ENCODE data around the gene SHISAL1. TPM values are rescaled to one million over a fixed set of nuclear protein-coding genes. Genes with fewer than 3 reads are reported as not detected.

SHISAL1 gene
- total and polyA plus RNA-seq, 10 of the 15 experiments (the other 5 are each of a cell fraction or from before 2014, with no cell fraction given) = not detected

DNA sequence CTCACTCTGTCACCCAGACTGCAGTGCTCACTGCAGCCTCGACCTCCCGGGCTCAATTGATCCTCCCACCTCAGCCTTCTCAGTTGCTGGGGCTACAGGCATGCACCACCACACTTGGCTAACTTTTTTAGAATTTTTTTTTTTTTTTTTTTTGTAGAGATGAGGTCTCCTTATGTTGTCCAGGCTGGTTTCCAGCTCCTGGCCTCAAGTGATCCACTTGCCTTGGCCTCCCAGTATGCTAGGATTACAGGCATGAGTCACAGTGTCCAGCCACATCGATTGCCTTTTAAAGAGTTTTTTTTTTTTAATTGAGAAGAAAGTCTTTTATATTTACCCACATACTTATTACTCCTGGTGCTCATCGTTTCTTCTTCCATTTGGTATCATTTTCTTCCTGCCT, 102.0 kb downstream of the SHISAL1 start:
- Histone ChIP-seq H3K4me1 (ENCODE audit: control insufficient read depth, insufficient read depth, low read length) (0 out of 2 replicates have a peak, but pooled peaks cover 3% of the 10 kb centered on the region), H3K9me3 (replicated peaks; ENCODE audit: control insufficient read depth, insufficient read depth, low read length) (no peaks in the 10 kb centered on the region; the same call in 2 of the 3 replicates), H3K36me3 (ENCODE audit: control insufficient read depth in 2 of 2, insufficient read depth in 2 of 2, low read length in 1 of 2) (no peaks in the 10 kb centered on the region), H3K4me2 (ENCODE audit: control insufficient read depth, insufficient read depth) (no peak overlapping the region), H3K79me2 (ENCODE audit: control insufficient read depth, insufficient read depth, low read length) (no peaks in the 10 kb centered on the region), H3K9ac (ENCODE audit: control insufficient read depth, insufficient read depth, low read length) (no peak overlapping the region), H2AFZ (ENCODE audit: control insufficient read depth, low read depth, low read length) (no peak overlapping the region), H3K4me3 (no peak overlapping the region), H4K20me1 (ENCODE audit: control insufficient read depth, insufficient read depth) (no peaks in the 10 kb centered on the region), H3K27me3 (replicated peaks in 1 of 2; ENCODE audit: control insufficient read depth in 2 of 2, insufficient read depth in 2 of 2, low read length in 1 of 2) (no peaks in the 10 kb centered on the region), H3K27ac (ENCODE audit: control insufficient read depth, insufficient read depth) (no peak overlapping the region)
- ATAC-seq (no peak), DNase-seq (ENCODE audit: low read depth, low spot score) (no peak), FAIRE-seq (no peak)
- ChIA-PET POLR2A (no interaction called here), RAD21 (ENCODE audit: unreplicated experiment) (no interaction called here), CTCF (no interaction called here), SMC1A (ENCODE audit: uncharacterized antibody, unreplicated experiment) (no interaction called here)
- no TSS peak for BruUV-seq (replicated peaks)
- intact Hi-C loops (cut with micrococcal nuclease; ENCODE audit: unreplicated experiment) (no loop called here), in situ Hi-C loops (cut with MboI) (no loop called here)
- WGBS (ENCODE audit: insufficient coverage, insufficient replicate concordance, low lambda C conversion rate, missing lambda C conversion rate) = 33% methylated on average over 4 of the region's 4 CpGs
- TF ChIP-seq PRDM15 (CRISPR knock-in tag; IDR thresholded peaks at IDR 0.05) (no peak), CREB1 (IDR thresholded peaks at IDR 0.05; ENCODE audit: low read depth) (no peak), ATF7 (IDR thresholded peaks at IDR 0.05; ENCODE audit: low read depth) (no peak), JUND (IDR thresholded peaks at IDR 0.05; ENCODE audit: low read depth, low read length) (no peak), HDAC6 (IDR thresholded peaks at IDR 0.05; ENCODE audit: unreplicated experiment) (no peak), ZNF24 (IDR thresholded peaks at IDR 0.05) (no peak), RAD21 (IDR thresholded peaks at IDR 0.05; ENCODE audit: insufficient read depth, low read depth, low read length) (no peak), NFYB (IDR thresholded peaks at IDR 0.05; ENCODE audit: insufficient read depth, low read depth, low read length) (no peak), SMAD1 (IDR thresholded peaks at IDR 0.05; ENCODE audit: low read depth, partially characterized antibody) (no peak), RUNX3 (IDR thresholded peaks at IDR 0.05; ENCODE audit: low read length) (no peak), FOS (IDR thresholded peaks at IDR 0.05; ENCODE audit: borderline replicate concordance, extremely low read depth, insufficient read length) (no peak), IRF4 (IDR thresholded peaks at IDR 0.05; ENCODE audit: low read depth, low read length) (no peak)
- TF ChIP-seq, protein P1, sequence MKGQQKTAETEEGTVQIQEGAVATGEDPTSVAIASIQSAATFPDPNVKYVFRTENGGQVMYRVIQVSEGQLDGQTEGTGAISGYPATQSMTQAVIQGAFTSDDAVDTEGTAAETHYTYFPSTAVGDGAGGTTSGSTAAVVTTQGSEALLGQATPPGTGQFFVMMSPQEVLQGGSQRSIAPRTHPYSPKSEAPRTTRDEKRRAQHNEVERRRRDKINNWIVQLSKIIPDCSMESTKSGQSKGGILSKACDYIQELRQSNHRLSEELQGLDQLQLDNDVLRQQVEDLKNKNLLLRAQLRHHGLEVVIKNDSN (IDR thresholded peaks at IDR 0.05; ENCODE audit: borderline replicate concordance, extremely low read length, insufficient read depth, low read depth, low read length) = no peak
- TF ChIP-seq, protein P2, sequence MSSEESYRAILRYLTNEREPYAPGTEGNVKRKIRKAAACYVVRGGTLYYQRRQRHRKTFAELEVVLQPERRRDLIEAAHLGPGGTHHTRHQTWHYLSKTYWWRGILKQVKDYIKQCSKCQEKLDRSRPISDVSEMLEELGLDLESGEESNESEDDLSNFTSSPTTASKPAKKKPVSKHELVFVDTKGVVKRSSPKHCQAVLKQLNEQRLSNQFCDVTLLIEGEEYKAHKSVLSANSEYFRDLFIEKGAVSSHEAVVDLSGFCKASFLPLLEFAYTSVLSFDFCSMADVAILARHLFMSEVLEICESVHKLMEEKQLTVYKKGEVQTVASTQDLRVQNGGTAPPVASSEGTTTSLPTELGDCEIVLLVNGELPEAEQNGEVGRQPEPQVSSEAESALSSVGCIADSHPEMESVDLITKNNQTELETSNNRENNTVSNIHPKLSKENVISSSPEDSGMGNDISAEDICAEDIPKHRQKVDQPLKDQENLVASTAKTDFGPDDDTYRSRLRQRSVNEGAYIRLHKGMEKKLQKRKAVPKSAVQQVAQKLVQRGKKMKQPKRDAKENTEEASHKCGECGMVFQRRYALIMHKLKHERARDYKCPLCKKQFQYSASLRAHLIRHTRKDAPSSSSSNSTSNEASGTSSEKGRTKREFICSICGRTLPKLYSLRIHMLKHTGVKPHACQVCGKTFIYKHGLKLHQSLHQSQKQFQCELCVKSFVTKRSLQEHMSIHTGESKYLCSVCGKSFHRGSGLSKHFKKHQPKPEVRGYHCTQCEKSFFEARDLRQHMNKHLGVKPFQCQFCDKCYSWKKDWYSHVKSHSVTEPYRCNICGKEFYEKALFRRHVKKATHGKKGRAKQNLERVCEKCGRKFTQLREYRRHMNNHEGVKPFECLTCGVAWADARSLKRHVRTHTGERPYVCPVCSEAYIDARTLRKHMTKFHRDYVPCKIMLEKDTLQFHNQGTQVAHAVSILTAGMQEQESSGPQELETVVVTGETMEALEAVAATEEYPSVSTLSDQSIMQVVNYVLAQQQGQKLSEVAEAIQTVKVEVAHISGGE (CRISPR knock-in tag; IDR thresholded peaks at IDR 0.05) = no peak
- TF ChIP-seq, protein P3, sequence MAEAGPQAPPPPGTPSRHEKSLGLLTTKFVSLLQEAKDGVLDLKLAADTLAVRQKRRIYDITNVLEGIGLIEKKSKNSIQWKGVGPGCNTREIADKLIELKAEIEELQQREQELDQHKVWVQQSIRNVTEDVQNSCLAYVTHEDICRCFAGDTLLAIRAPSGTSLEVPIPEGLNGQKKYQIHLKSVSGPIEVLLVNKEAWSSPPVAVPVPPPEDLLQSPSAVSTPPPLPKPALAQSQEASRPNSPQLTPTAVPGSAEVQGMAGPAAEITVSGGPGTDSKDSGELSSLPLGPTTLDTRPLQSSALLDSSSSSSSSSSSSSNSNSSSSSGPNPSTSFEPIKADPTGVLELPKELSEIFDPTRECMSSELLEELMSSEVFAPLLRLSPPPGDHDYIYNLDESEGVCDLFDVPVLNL (IDR thresholded peaks at IDR 0.05; ENCODE audit: low read depth, low read length) = no peak

All from GM12878 (cell line).